ENCODE results near the gene OR10A5.
"Not testable (repeated sequence)": the region's sequence is repeated elsewhere in the genome, so short reads cannot be mapped to it uniquely, and the experiment has no call there.

GRCh38 chr11:6854801-6855200 is 9.3 kb downstream of the OR10A5 start:
- not testable (repeated sequence) for TF ChIP-seq CTCF (IDR thresholded peaks at IDR 0.05; ENCODE audit: extremely low read depth in 1 of 2, insufficient read depth in 1 of 2, low read depth in 1 of 2, low read length in 2 of 2); POLR2A (IDR thresholded peaks at IDR 0.05; ENCODE audit: low read depth, low read length); EZH2 (IDR thresholded peaks at IDR 0.05; ENCODE audit: borderline replicate concordance, low read depth, low read length, severe bottlenecking); POLR2AphosphoS5 (IDR thresholded peaks at IDR 0.05; ENCODE audit: insufficient read depth, low read depth, low read length); JUN (IDR thresholded peaks at IDR 0.05; ENCODE audit: borderline replicate concordance, insufficient read depth, insufficient read length, low read depth); FOS (IDR thresholded peaks at IDR 0.05; ENCODE audit: borderline replicate concordance, insufficient read depth, low read length); MAX (IDR thresholded peaks at IDR 0.05; ENCODE audit: insufficient read depth, insufficient read length)

Data from endothelial cell of umbilical vein (primary cell).